CD14-positive monocyte (primary cell): Measurements from ENCODE around the gene RAB25. TPM values are rescaled to one million over a fixed set of nuclear protein-coding genes. Genes with fewer than 3 reads are reported as not detected.

Experiments used
- DNase-seq, 3 donors: peaks; one replicate each; pipeline ENCODE4 v3.0.0-alpha.2; 2011 to 2022
- H2AFZ ChIP-seq: 2 replicates; pipeline ENCODE4 v1.6.0; 2012; ENCODE audit warnings: mild to moderate bottlenecking, low read depth, low read length, inconsistent platforms; ENCODE audit not compliant: insufficient read depth, poor library complexity, severe bottlenecking
- H3K27ac ChIP-seq, 2 donors: 1 replicate in 1 of 2; 2 replicates in 1 of 2; pipeline ENCODE4 v1.5.1; 2012 to 2013; ENCODE audit warnings: low read length in 2 of 2, control low read depth in 1 of 2, inconsistent platforms in 1 of 2, low read depth in 1 of 2, mild to moderate bottlenecking in 1 of 2
- H3K27me3 ChIP-seq, 2 donors: one replicate each; pipeline versions ENCODE4 v1.6.0 to v1.6.1; 2011 to 2013; ENCODE audit warnings: low read length in 2 of 2; ENCODE audit not compliant: control insufficient read depth in 2 of 2, insufficient read depth in 2 of 2
- H3K36me3 ChIP-seq, 2 donors: replicated peaks in 1 of 2; 1 replicate in 1 of 2; 2 replicates in 1 of 2; pipeline versions ENCODE4 v1.5.1 to v1.6.1; 2012 to 2013; ENCODE audit warnings: low read length in 2 of 2, control low read depth in 1 of 2, inconsistent platforms in 1 of 2, mild to moderate bottlenecking in 1 of 2; ENCODE audit not compliant: insufficient read depth in 2 of 2, control insufficient read depth in 1 of 2
- H3K4me1 ChIP-seq, 2 donors: 1 replicate in 1 of 2; 2 replicates in 1 of 2; pipeline versions ENCODE4 v1.5.1 to v1.6.1; 2012 to 2013; ENCODE audit warnings: low read length in 2 of 2, control low read depth in 1 of 2, inconsistent platforms in 1 of 2, mild to moderate bottlenecking in 1 of 2, moderate library complexity in 1 of 2; ENCODE audit not compliant: insufficient read depth in 2 of 2, control insufficient read depth in 1 of 2
- H3K4me2 ChIP-seq: replicated peaks from 2 replicates; pipeline ENCODE3; 2012; ENCODE audit warnings: low read length, moderate library complexity, mild to moderate bottlenecking; ENCODE audit not compliant: poor library complexity, severe bottlenecking; ENCODE audit errors: extremely low read depth
- H3K4me3 ChIP-seq, 3 experiments: fragments of 200-600 bp in 1 of 3; sonication (generic) in 1 of 3; replicated peaks in 1 of 3; 1 replicate in 2 of 3; 2 replicates in 1 of 3; pipeline ENCODE4 v1.5.1; 2011 to 2013; ENCODE audit warnings: low read length in 3 of 3, mild to moderate bottlenecking in 3 of 3, control low read depth in 2 of 3, low read depth in 2 of 3, inconsistent platforms in 1 of 3, moderate library complexity in 1 of 3
- H3K79me2 ChIP-seq: 2 replicates; pipeline ENCODE4 v1.6.0; 2012; ENCODE audit warnings: mild to moderate bottlenecking, control low read depth, inconsistent platforms, low read length, moderate library complexity; ENCODE audit not compliant: insufficient read depth
- H3K9ac ChIP-seq: 2 replicates; pipeline ENCODE4 v1.6.0; 2017; ENCODE audit warnings: low read length, mild to moderate bottlenecking; ENCODE audit not compliant: insufficient read depth, poor library complexity, severe bottlenecking
- H3K9me3 ChIP-seq, 2 donors: replicated peaks in 1 of 2; 1 replicate in 1 of 2; 2 replicates in 1 of 2; pipeline versions ENCODE4 v1.5.1 to v1.6.1; 2012 to 2013; ENCODE audit warnings: low read length in 2 of 2, control low read depth in 1 of 2; ENCODE audit not compliant: control insufficient read depth in 1 of 2, insufficient read depth in 1 of 2
- H4K20me1 ChIP-seq: 2 replicates; pipeline ENCODE4 v1.6.0; 2012; ENCODE audit warnings: mild to moderate bottlenecking, low read length, control low read depth, moderate library complexity; ENCODE audit not compliant: insufficient read depth
- H3K27ac Mint-ChIP-seq, 7 donors: one replicate each; pipeline ENCODE4 v1.8.0; 2020; ENCODE audit warnings: mild to moderate bottlenecking in 7 of 7, mixed read lengths in 7 of 7, moderate library complexity in 6 of 7, inconsistent platforms in 2 of 7
- H3K27me3 Mint-ChIP-seq, 3 donors: one replicate each; pipeline ENCODE4 v1.8.0; 2021 to 2022; ENCODE audit warnings: low read depth in 3 of 3, mild to moderate bottlenecking in 3 of 3, mixed read lengths in 3 of 3, moderate library complexity in 3 of 3, inconsistent platforms in 1 of 3
- H3K36me3 Mint-ChIP-seq, 2 donors: one replicate each; pipeline ENCODE4 v1.8.0; 2020; ENCODE audit warnings: mixed read lengths in 2 of 2, inconsistent platforms in 1 of 2, mild to moderate bottlenecking in 1 of 2
- H3K4me1 Mint-ChIP-seq: one replicate; pipeline ENCODE4 v1.8.0; 2020; ENCODE audit warnings: mild to moderate bottlenecking, mixed read lengths
- H3K4me3 Mint-ChIP-seq, 2 donors: one replicate each; pipeline ENCODE4 v1.8.0; 2020; ENCODE audit warnings: mild to moderate bottlenecking in 2 of 2, mixed read lengths in 2 of 2, moderate library complexity in 1 of 2
- H3K9me3 Mint-ChIP-seq, 7 donors: one replicate each; pipeline ENCODE4 v1.8.0; 2020 to 2022; ENCODE audit warnings: mixed read lengths in 7 of 7, mild to moderate bottlenecking in 6 of 7, moderate library complexity in 6 of 7, inconsistent platforms in 2 of 7
- WGBS: methylation state at CpG from one replicate; pipeline ENCODE4 v1.1.5; 2013; ENCODE audit warnings: missing lambda C conversion rate; ENCODE audit not compliant: insufficient coverage; 5-methylcytosine and 5-hydroxymethylcytosine counted together
- intact Hi-C, 2 donors: fragments of 100-400 bp; cut with micrococcal nuclease; formaldehyde crosslinking; loops; one replicate each; pipeline versions ENCODE4 v1.15.0 to v1.15.1; 2023
- polyA plus RNA-seq, 3 donors: library from polyadenylated mRNA; depleted of rRNA in 1 of 3; unstranded in 2 of 3; stranded (reverse) in 1 of 3; fragments of 300-500 nt in 2 of 3; fragments of >200 nt in 1 of 3; fragmentation: Illumina TruSeq in 2 of 3; gene quantifications; 1 replicate in 2 of 3; 2 replicates in 1 of 3; pipeline ENCODE4 v1.2.3, GENCODE V29; 2012 to 2021
- TF ChIP-seq, protein P1 (sequence below): fragments of 200-600 bp; IDR thresholded peaks from one replicate; pipeline ENCODE4 v1.8.0; 2022; ENCODE audit warnings: antibody characterized with exemption, mild to moderate bottlenecking

RAB25 gene
- polyA plus RNA-seq, 3 donors: 0.23 TPM; not detected in 2

DNA sequence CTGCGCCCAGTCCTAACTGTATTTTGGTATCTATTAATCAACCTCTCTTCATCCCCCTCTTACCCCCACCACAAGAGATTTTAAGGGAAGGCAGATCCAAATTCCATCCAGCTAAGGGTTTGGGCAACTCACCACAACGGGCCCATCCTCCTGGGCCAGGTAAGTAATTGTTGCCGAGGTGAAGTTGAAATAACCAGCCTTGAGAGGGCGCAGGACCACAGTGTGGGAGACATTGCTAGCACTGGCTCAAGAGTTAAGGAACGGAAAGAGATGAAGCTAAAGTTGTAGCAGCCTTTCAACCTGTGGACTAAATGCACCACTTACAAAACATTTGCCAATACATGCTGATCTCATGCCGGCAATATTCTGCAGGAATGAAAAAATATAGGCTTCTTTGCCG lies 46.1 kb upstream of the RAB25 start:
- Mint-ChIP-seq H3K9me3 (peaks cover 0 to 6% (median 0%) of the 10 kb centered on the region in 7 donors), H3K27me3 (no peaks in the 10 kb centered on the region), H3K4me1 (peaks cover 9% of the 10 kb centered on the region), H3K4me3 (no peak overlapping the region), H3K36me3 (peaks cover 69 to 94% of the 10 kb centered on the region in 2 donors), H3K27ac (no peak overlapping the region)
- Histone ChIP-seq H3K79me2 (peaks cover 51% of the 10 kb centered on the region), H3K4me2 (no peak overlapping the region), H3K4me1 (peaks cover 9 to 12% of the 10 kb centered on the region in 2 donors), H3K27ac (no peak overlapping the region), H3K27me3 (no peaks in the 10 kb centered on the region), H3K9ac (no peak overlapping the region), H4K20me1 (peaks cover 66% of the 10 kb centered on the region), H3K9me3 (no peaks in the 10 kb centered on the region), H3K36me3 (peaks cover 63 to 87% of the 10 kb centered on the region in 2 donors), H2AFZ (no peak overlapping the region), H3K4me3 (no peak overlapping the region)
- TF ChIP-seq, protein P1, sequence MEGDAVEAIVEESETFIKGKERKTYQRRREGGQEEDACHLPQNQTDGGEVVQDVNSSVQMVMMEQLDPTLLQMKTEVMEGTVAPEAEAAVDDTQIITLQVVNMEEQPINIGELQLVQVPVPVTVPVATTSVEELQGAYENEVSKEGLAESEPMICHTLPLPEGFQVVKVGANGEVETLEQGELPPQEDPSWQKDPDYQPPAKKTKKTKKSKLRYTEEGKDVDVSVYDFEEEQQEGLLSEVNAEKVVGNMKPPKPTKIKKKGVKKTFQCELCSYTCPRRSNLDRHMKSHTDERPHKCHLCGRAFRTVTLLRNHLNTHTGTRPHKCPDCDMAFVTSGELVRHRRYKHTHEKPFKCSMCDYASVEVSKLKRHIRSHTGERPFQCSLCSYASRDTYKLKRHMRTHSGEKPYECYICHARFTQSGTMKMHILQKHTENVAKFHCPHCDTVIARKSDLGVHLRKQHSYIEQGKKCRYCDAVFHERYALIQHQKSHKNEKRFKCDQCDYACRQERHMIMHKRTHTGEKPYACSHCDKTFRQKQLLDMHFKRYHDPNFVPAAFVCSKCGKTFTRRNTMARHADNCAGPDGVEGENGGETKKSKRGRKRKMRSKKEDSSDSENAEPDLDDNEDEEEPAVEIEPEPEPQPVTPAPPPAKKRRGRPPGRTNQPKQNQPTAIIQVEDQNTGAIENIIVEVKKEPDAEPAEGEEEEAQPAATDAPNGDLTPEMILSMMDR: no peak
- 100% methylated on average over 2 of the region's 7 CpGs for WGBS
- no peak for DNase-seq
- intact Hi-C loops: loop anchor here in 1 of 2 donors (5.0 kb wide), 1 partner anchor 37 kb away; the partner anchor contains the start of genes LAMTOR2 and UBQLN4

DNA sequence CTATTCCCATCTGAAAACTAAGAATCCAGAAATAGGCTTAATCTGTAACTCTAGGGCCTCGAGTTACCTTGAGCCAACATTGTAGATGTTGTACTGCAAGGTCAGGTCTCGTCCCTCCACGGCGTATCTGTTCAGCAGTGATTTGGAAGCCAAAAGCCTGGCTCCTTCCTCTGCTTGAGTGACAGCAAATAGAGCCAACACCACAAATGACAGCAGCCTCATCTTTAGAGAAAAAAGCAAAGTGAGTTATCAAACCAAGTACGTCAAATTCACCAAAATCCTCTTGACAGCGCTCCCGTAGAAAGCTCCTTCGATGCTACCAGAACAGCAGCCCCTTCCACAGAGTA lies 41.0 kb upstream of the RAB25 start:
- peaks cover 15% of the 10 kb centered on the region for H3K4me1 Mint-ChIP-seq
- Histone ChIP-seq H2AFZ (peak overlapping the region; percentile 74), H3K4me1 (peaks cover 18 to 23% of the 10 kb centered on the region in 2 donors), H3K9ac (peak overlapping the region; percentile 65), H3K27ac (peak overlapping the region; percentile 45 to 81), H3K4me2 (peak overlapping the region; percentile 95), H3K79me2 (peaks cover 45% of the 10 kb centered on the region), H4K20me1 (peaks cover 21% of the 10 kb centered on the region), H3K4me3 (peak overlapping the region; percentile 51 to 92 (median 81)), H3K27me3 (no peaks in the 10 kb centered on the region), H3K36me3 (peaks cover 17 to 36% of the 10 kb centered on the region in 2 donors), H3K9me3 (no peaks in the 10 kb centered on the region)
- H3K36me3 Mint-ChIP-seq: peaks cover 24 to 44% of the 10 kb centered on the region in 2 donors
- H3K4me3 Mint-ChIP-seq: peak overlapping the region; percentile 91 to 94
- TF ChIP-seq, protein P1: no peak
- H3K9me3 Mint-ChIP-seq: peaks cover 0 to 6% (median 0%) of the 10 kb centered on the region in 7 donors
- 75% methylated on average over 7 of the region's 8 CpGs for WGBS
- intact Hi-C loops: loop anchor here (2.0 to 5.0 kb wide), 2 partner anchors 35 to 37 kb away; partner anchors contain the start of gene LAMTOR2 (in 1 of the 2)
- peaks cover 6 to 10% (median 6%) of the 10 kb centered on the region in 3 donors for H3K27me3 Mint-ChIP-seq
- peak overlapping the region; percentile 84 to 97 (median 92) for H3K27ac Mint-ChIP-seq
- DNase-seq: no peak
